HG03064 (cell line): ENCODE results near the gene ZNF17.
A peak's percentile ranks its signal among the peaks of the same experiment; 100 is the strongest.

ENCODE experiments used
- ATAC-seq: cut with Tn5 transposase; IDR thresholded peaks from one replicate; pipeline ENCODE4 v1.9.1; 2021; ENCODE audit warnings: low read depth; ENCODE audit not compliant: unreplicated experiment

Gene ZNF17

DNA sequence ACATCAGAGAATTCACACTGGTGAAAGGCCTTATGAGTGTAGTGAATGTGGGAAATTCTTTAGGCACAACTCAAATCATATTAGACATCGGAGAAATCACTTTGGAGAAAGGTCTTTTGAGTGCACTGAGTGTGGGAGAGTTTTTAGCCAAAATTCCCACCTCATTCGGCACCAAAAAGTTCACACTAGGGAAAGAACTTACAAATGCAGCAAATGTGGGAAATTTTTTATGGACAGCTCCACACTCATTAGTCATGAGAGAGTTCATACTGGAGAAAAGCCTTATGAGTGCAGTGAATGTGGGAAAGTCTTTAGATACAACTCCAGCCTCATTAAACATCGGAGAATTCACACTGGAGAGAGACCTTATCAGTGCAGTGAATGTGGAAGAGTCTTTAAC, 10.1 kb downstream of the ZNF17 start:
- no peak for ATAC-seq

DNA sequence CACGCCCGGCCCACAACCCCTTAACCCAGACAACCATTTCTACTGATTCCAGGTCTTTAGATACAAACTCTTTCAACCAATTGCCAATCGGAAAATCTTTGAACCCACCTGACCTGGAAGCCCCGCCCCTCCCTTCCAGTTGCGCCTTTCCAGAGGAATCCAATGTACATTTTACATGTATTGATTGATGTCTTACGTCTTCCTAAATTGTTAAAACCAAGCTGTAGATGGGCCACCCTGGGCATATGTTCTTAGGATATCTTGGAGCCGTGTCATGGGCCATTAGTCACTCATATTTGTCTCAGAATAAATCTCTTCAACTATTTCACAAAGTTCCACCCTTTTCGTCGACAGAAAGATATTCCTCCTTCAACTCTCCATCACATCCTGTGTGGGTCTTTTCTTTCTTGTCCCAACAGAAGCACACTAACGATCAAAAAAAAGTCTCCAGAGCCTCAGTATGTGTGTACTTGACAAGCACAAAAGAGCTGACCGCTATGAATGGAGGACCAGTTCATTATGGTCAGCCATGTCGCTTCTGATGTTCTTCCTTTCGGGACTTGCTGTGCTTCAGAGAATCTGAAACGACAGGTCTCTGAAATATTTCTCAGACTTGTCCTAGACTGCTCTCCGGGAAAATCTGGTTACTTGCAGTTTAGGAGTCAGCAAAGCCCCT, 23.6 kb downstream of the ZNF17 start:
- ATAC-seq: peak; percentile 8

GRCh38 chr19:57435062-57435978, 24.4 kb downstream of the ZNF17 start, which contains the start of gene ZNF749:
Gene ZNF749, plus strand, starts transcription at chr19:57435325. Its CDS starts 254 bp downstream, at chr19:57435579.
- ATAC-seq: peak; percentile 85

DNA sequence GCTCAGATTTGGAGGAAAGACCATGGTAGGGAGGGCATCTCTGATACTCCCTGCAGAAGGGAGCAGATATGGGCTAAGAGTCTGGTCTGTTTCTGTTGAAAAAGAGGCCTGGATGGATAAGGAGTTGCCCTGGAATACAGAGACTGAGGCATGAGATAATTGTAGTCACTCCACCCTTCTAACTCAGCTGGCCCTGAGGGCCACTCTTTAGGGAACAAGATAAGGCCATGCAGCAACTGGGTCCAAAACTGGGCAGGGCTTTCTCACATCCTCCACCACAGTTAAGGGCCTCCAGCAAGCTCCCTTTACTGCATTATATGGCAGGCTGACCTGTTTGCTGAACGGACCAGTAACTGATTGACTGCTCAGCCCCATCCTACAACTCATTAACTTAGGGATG, 25.5 kb downstream of the ZNF17 start:
- no peak for ATAC-seq

- no peak for ATAC-seq
These were observed 27.0 kb downstream of the ZNF17 start for GRCh38 chr19:57437931-57438330.

GRCh38 chr19:57438925-57439324, 28.0 kb downstream of the ZNF17 start:
- ATAC-seq: no peak

GRCh38 chr19:57441979-57442752, 31.2 kb downstream of the ZNF17 start:
- no peak for ATAC-seq

DNA sequence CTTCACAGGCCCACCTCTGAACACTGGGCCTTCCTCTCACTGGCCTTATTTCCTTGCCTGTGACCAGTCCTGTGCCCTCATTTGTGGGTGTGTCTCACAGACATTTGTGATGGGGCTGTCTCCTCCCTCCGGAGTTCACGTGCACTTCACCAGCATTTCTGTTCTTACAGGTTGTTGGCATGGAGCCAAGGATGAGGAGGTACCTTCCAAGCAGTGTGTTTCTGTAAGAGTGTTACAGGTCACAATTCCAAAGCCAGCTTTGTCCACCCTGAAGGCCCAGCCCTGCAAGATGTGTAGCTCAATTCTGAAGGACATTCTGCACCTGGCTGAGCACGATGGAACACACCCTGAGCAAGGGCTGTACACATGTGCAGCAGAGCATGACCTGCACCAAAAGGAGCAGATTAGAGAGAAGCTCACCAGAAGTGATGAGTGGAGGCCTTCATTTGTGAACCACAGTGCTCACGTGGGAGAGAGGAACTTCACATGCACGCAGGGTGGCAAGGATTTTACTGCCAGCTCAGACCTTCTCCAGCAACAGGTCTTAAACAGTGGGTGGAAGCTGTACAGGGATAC, 32.2 kb downstream of the ZNF17 start:
- ATAC-seq: no peak

DNA sequence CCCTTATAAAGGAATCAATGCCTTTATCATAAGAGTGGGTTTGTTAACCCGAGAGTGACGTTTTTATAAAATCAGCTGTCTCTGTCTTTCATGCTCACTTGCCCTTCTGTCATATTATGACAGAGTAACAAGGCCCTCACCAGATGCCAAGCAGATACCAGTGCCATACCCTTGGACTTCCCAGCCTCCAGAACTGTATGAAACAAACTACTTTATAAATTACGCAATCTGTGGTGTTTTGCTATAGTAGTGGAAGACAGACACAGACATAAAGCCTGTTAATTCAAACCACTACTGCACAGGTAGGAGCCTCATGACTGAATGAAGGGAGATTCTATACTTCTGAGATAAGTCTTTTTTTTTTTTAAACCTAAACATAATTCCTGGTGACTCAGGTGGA, 41.3 kb downstream of the ZNF17 start:
- ATAC-seq: no peak

GRCh38 chr19:57465680-57466381, 54.9 kb downstream of the ZNF17 start:
- no peak for ATAC-seq

DNA sequence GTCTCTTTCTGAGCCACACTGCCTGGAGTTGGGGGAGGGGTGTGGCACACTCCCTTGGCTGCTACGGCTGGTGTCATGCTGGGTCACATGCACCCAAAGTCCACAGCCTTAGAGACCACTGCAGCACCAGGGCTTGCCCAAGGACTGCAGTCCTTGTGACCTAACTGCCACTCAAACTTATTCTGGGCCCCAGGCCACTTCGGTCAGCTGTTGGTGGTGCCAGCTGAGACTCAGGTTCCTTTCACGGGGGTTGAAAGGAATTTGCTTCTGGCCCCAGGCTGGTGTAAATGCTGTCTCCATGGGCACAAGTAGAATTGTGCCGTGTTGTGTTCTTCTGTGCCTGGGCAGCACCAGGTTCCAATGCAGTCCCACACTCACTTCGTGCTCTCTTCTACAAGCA, 55.5 kb downstream of the ZNF17 start:
- ATAC-seq: no peak
